ENCODE results near the gene CHN2. TPM values are rescaled to one million over a fixed set of nuclear protein-coding genes. Genes with fewer than 3 reads are reported as not detected.

Gene CHN2
- total RNA-seq, 1 experiment from 2014 or later, result 61.2 TPM

GRCh38 chr7:29291723-29292618, 97.4 kb downstream of the CHN2 start:
- Histone ChIP-seq H3K36me3 (ENCODE audit: insufficient read depth, low read length, poor library complexity, severe bottlenecking) (no peaks in the 10 kb centered on the region), H3K27me3 (replicated peaks; ENCODE audit: insufficient read depth, low read depth, low read length, poor library complexity) (no peaks in the 10 kb centered on the region), H3K27ac (ENCODE audit: low read depth, low read length, poor library complexity, severe bottlenecking) (no peak overlapping the region), H3K4me3 (ENCODE audit: low read depth, low read length, poor library complexity, severe bottlenecking) (no peak overlapping the region), H3K4me1 (ENCODE audit: insufficient read depth, low read length, poor library complexity, severe bottlenecking) (peaks cover 28% of the 10 kb centered on the region), H3K9me3 (ENCODE audit: low read depth, low read length, poor library complexity, severe bottlenecking) (no peaks in the 10 kb centered on the region)
- ChIA-PET CTCF (no interaction called here), POLR2A (ENCODE audit: low non-redundant PET) (no interaction called here)
- intact Hi-C loops (cut with micrococcal nuclease; ENCODE audit: unreplicated experiment), result no loop called here
- BruUV-seq (replicated peaks), result no TSS peak
- TF ChIP-seq CTCF (conservative IDR thresholded peaks at IDR 0.05; ENCODE audit: low read depth, low read length) (no peak), EZH2 (IDR thresholded peaks at IDR 0.05; ENCODE audit: borderline replicate concordance, low read depth, low read length, poor library complexity, severe bottlenecking) (no peak)
- no peak for DNase-seq (ENCODE audit: low spot score)

- H3K27me3 ChIP-seq (replicated peaks; ENCODE audit: insufficient read depth, low read depth, low read length, poor library complexity), result no peaks in the 10 kb centered on the region
- ChIA-PET POLR2A (ENCODE audit: low non-redundant PET) (no interaction called here), CTCF (no interaction called here)
- H3K4me3 ChIP-seq (ENCODE audit: low read depth, low read length, poor library complexity, severe bottlenecking), result no peak overlapping the region
- intact Hi-C loops (cut with micrococcal nuclease; ENCODE audit: unreplicated experiment), result no loop called here
- BruUV-seq (replicated peaks), result no TSS peak
- DNase-seq (ENCODE audit: low spot score), result no peak
- H3K9me3 ChIP-seq (ENCODE audit: low read depth, low read length, poor library complexity, severe bottlenecking), result no peaks in the 10 kb centered on the region
- no peak overlapping the region for H3K27ac ChIP-seq (ENCODE audit: low read depth, low read length, poor library complexity, severe bottlenecking)
- H3K36me3 ChIP-seq (ENCODE audit: insufficient read depth, low read length, poor library complexity, severe bottlenecking), result no peaks in the 10 kb centered on the region
- TF ChIP-seq CTCF (conservative IDR thresholded peaks at IDR 0.05; ENCODE audit: low read depth, low read length), result no peak
- no peak for TF ChIP-seq EZH2 (IDR thresholded peaks at IDR 0.05; ENCODE audit: borderline replicate concordance, low read depth, low read length, poor library complexity, severe bottlenecking)
- peaks cover 29% of the 10 kb centered on the region for H3K4me1 ChIP-seq (ENCODE audit: insufficient read depth, low read length, poor library complexity, severe bottlenecking)
These were observed 98.5 kb downstream of the CHN2 start for GRCh38 chr7:29292886-29293658.

- ChIA-PET CTCF (no interaction called here), POLR2A (ENCODE audit: low non-redundant PET) (no interaction called here)
- Histone ChIP-seq H3K4me3 (ENCODE audit: low read depth, low read length, poor library complexity, severe bottlenecking) (no peak overlapping the region), H3K4me1 (ENCODE audit: insufficient read depth, low read length, poor library complexity, severe bottlenecking) (peaks cover 35% of the 10 kb centered on the region), H3K27ac (ENCODE audit: low read depth, low read length, poor library complexity, severe bottlenecking) (no peak overlapping the region), H3K27me3 (replicated peaks; ENCODE audit: insufficient read depth, low read depth, low read length, poor library complexity) (no peaks in the 10 kb centered on the region), H3K9me3 (ENCODE audit: low read depth, low read length, poor library complexity, severe bottlenecking) (no peaks in the 10 kb centered on the region), H3K36me3 (ENCODE audit: insufficient read depth, low read length, poor library complexity, severe bottlenecking) (no peaks in the 10 kb centered on the region)
- no TSS peak for BruUV-seq (replicated peaks)
- TF ChIP-seq CTCF (conservative IDR thresholded peaks at IDR 0.05; ENCODE audit: low read depth, low read length) (no peak), EZH2 (IDR thresholded peaks at IDR 0.05; ENCODE audit: borderline replicate concordance, low read depth, low read length, poor library complexity, severe bottlenecking) (no peak)
- intact Hi-C loops (cut with micrococcal nuclease; ENCODE audit: unreplicated experiment), result no loop called here
- DNase-seq (ENCODE audit: low spot score), result no peak
These were observed 101.8 kb downstream of the CHN2 start for GRCh38 chr7:29296421-29296820.

Data from A673 (cell line).